Trophoblast cell (in vitro differentiated cells and primary cell): ENCODE measurements around the gene TRIM4.
"Not testable (repeated sequence)": the region's sequence is repeated elsewhere in the genome, so short reads cannot be mapped to it uniquely, and the experiment has no call there.

Experiments
- DNase-seq, 2 donors: peaks; one replicate each; pipeline ENCODE4 v3.0.0-alpha.2; 2016
- H2AFZ ChIP-seq: 2 replicates; pipeline ENCODE4 v1.6.1; 2013; ENCODE audit warnings: low read length, moderate library complexity, mild to moderate bottlenecking; ENCODE audit not compliant: insufficient read depth, poor library complexity
- H2AK5ac ChIP-seq: 2 replicates; pipeline ENCODE4 v1.6.1; 2013; ENCODE audit warnings: mild to moderate bottlenecking, low read length
- H2BK120ac ChIP-seq: 2 replicates; pipeline ENCODE4 v1.6.1; 2013; ENCODE audit warnings: low read length, mild to moderate bottlenecking, moderate library complexity; ENCODE audit not compliant: insufficient read depth, poor library complexity
- H2BK12ac ChIP-seq: 2 replicates; pipeline ENCODE4 v1.6.1; 2013; ENCODE audit warnings: mild to moderate bottlenecking, low read length, moderate library complexity
- H2BK5ac ChIP-seq: 2 replicates; pipeline ENCODE4 v1.6.1; 2013; ENCODE audit warnings: low read length, low read depth, moderate library complexity, mild to moderate bottlenecking; ENCODE audit not compliant: poor library complexity
- H3K14ac ChIP-seq: 2 replicates; pipeline ENCODE4 v1.6.1; 2013; ENCODE audit warnings: mild to moderate bottlenecking, low read length
- H3K18ac ChIP-seq: 2 replicates; pipeline ENCODE4 v1.6.1; 2013; ENCODE audit warnings: mild to moderate bottlenecking, low read length
- H3K23ac ChIP-seq: 2 replicates; pipeline ENCODE4 v1.6.1; 2013; ENCODE audit warnings: low read length
- H3K27ac ChIP-seq: 2 replicates; pipeline ENCODE4 v1.5.1; 2013; ENCODE audit warnings: low read depth, mild to moderate bottlenecking, inconsistent platforms, low read length, moderate library complexity
- H3K27me3 ChIP-seq: 2 replicates; pipeline ENCODE4 v1.6.1; 2013; ENCODE audit warnings: inconsistent platforms, mild to moderate bottlenecking, low read length, moderate library complexity; ENCODE audit not compliant: insufficient read depth
- H3K36me3 ChIP-seq, 2 experiments: 1 replicate in 1 of 2; 2 replicates in 1 of 2; pipeline ENCODE4 v1.6.1; 2013; ENCODE audit warnings: low read length in 2 of 2, mild to moderate bottlenecking in 2 of 2, moderate library complexity in 1 of 2; ENCODE audit not compliant: insufficient read depth in 2 of 2, control insufficient read depth in 1 of 2
- H3K4ac ChIP-seq: 2 replicates; pipeline ENCODE4 v1.6.1; 2013; ENCODE audit warnings: low read depth, mild to moderate bottlenecking, low read length, moderate library complexity
- H3K4me1 ChIP-seq, 2 experiments: 1 replicate in 1 of 2; 2 replicates in 1 of 2; pipeline ENCODE4 v1.6.1; 2013; ENCODE audit warnings: low read length in 2 of 2, mild to moderate bottlenecking in 2 of 2, moderate library complexity in 1 of 2; ENCODE audit not compliant: insufficient read depth in 2 of 2, control insufficient read depth in 1 of 2
- H3K4me2 ChIP-seq: 2 replicates; pipeline ENCODE4 v1.6.1; 2013; ENCODE audit warnings: inconsistent platforms, mild to moderate bottlenecking, low read length, moderate library complexity
- H3K4me3 ChIP-seq: 2 replicates; pipeline ENCODE4 v1.5.1; 2013; ENCODE audit warnings: mild to moderate bottlenecking, low read depth, low read length, inconsistent platforms
- H3K79me1 ChIP-seq: one replicate; pipeline ENCODE4 v1.6.1; 2013; ENCODE audit warnings: low read length
- H3K79me2 ChIP-seq: 2 replicates; pipeline ENCODE4 v1.6.1; 2013; ENCODE audit warnings: low read length, mild to moderate bottlenecking; ENCODE audit not compliant: control insufficient read depth, insufficient read depth, poor library complexity
- H3K9ac ChIP-seq: 2 replicates; pipeline ENCODE4 v1.6.1; 2013; ENCODE audit warnings: mild to moderate bottlenecking, low read length
- H3K9me3 ChIP-seq: 2 replicates; pipeline ENCODE4 v1.6.1; 2013; ENCODE audit warnings: low read depth, mild to moderate bottlenecking, control low read depth, inconsistent platforms, low read length; ENCODE audit not compliant: insufficient read depth
- H4K12ac ChIP-seq: 2 replicates; pipeline ENCODE4 v1.6.1; 2013; ENCODE audit warnings: low read depth, mild to moderate bottlenecking, low read length, moderate library complexity
- H4K8ac ChIP-seq: 2 replicates; pipeline ENCODE4 v1.6.1; 2013; ENCODE audit warnings: low read depth, mild to moderate bottlenecking, low read length, moderate library complexity
- H4K91ac ChIP-seq: one replicate; pipeline ENCODE4 v1.6.1; 2013; ENCODE audit warnings: low read depth, mild to moderate bottlenecking, low read length, moderate library complexity
- WGBS: extraction: QIAGEN DNeasy Blood & Tissue Kit; methylation state at CpG from one replicate; pipeline ENCODE4 v1.1.7; 2013; ENCODE audit warnings: missing lambda C conversion rate; ENCODE audit not compliant: insufficient read length, insufficient coverage; ENCODE audit errors: extremely low coverage; 5-methylcytosine and 5-hydroxymethylcytosine counted together

Gene TRIM4

DNA sequence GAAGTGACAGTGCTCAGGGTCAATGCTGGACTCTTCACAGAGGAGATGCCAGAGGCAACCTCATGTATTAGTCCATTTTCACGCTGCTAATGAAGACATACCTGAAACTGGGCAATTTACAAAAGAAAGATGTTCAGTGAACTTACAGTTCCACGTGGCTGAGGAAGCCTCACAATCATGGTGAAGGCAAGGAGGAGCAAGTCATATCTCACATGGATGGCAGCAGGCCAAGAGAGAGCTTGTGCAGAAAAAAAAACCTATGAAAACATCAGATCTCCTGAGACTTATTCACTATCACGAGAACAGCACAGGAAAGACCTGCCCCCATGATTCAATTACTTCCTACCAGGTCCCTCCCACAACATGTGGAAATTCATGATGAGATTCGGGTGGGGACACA is 15.7 kb upstream of the TRIM4 start:
- H3K27ac ChIP-seq, H3K23ac ChIP-seq, H4K12ac ChIP-seq, H3K4me3 ChIP-seq, H3K9me3 ChIP-seq, H3K27me3 ChIP-seq, H3K14ac ChIP-seq, H4K8ac ChIP-seq, H3K79me2 ChIP-seq, H3K79me1 ChIP-seq, H3K4me1 ChIP-seq, H3K4ac ChIP-seq, DNase-seq, H3K18ac ChIP-seq, H3K36me3 ChIP-seq, H2BK12ac ChIP-seq, H3K9ac ChIP-seq, H2BK120ac ChIP-seq, H2AK5ac ChIP-seq, H2BK5ac ChIP-seq, H2AFZ ChIP-seq, H4K91ac ChIP-seq, H3K4me2 ChIP-seq: not testable (repeated sequence)
- no CpG with 5 or more reads among the region's 4 CpGs for WGBS

DNA sequence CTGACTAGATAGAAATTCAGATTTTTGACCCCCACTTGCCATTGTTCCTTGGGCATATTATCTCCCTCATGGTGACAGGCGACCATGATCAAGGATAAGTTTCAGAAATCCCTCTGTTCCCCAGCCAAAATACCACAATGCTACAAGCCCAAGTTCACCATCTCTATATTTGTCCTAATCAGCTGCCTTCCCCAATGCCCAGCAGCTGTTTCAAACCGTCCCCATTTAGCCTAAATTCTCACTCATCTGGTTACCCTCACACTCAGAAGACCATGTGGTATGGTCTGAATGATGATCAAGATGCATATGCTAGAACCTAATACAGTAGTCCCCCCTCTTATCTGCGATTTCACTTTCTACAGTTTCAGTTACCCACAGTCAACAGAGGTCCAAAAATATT is 11.0 kb upstream of the TRIM4 start:
- Histone ChIP-seq H3K4me3 (no peak overlapping the region), H3K18ac (no peak overlapping the region), H4K8ac (no peak overlapping the region), H3K4ac (no peak overlapping the region), H3K4me2 (no peak overlapping the region), H2BK120ac (no peak overlapping the region), H3K27me3 (no peaks in the 10 kb centered on the region), H2BK5ac (no peak overlapping the region), H2AK5ac (no peak overlapping the region), H2AFZ (no peak overlapping the region), H3K79me1 (no peaks in the 10 kb centered on the region), H3K27ac (no peak overlapping the region), H3K36me3 (no peaks in the 10 kb centered on the region), H3K9ac (no peak overlapping the region), H3K9me3 (no peaks in the 10 kb centered on the region), H4K91ac (no peak overlapping the region), H3K79me2 (no peaks in the 10 kb centered on the region), H3K4me1 (no peaks in the 10 kb centered on the region), H4K12ac (no peak overlapping the region), H3K23ac (no peak overlapping the region), H3K14ac (no peak overlapping the region), H2BK12ac (no peak overlapping the region)
- no peak for DNase-seq
- WGBS = no CpG with 5 or more reads among the region's 3 CpGs

DNA sequence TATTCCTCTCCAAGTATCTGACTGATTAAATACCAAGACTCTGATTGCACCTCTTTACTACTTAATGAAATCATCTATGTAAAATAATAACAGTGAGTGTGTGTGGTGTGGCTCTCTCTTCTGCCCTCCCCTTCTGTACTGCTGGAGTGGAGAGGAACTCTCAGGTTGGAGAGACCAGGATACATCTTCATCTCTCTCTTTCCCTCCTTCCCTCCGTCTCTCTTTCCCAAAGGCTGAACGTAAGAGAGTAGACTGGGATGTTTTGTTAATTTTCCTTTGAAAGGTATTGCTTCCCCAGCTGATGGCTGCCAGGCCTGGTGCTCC is 10.4 kb upstream of the TRIM4 start:
- no peak overlapping the region for H2AK5ac ChIP-seq
- H2BK120ac ChIP-seq = no peak overlapping the region
- H3K27ac ChIP-seq = no peak overlapping the region
- H4K12ac ChIP-seq = no peak overlapping the region
- no peak overlapping the region for H3K4me2 ChIP-seq
- H3K9me3 ChIP-seq = no peaks in the 10 kb centered on the region
- no peak overlapping the region for H3K14ac ChIP-seq
- H3K18ac ChIP-seq = no peak overlapping the region
- H2AFZ ChIP-seq = no peak overlapping the region
- H3K9ac ChIP-seq = no peak overlapping the region
- no peaks in the 10 kb centered on the region for H3K27me3 ChIP-seq
- H3K79me1 ChIP-seq = no peaks in the 10 kb centered on the region
- no peak overlapping the region for H3K4me3 ChIP-seq
- no peak overlapping the region for H2BK5ac ChIP-seq
- no peak overlapping the region for H2BK12ac ChIP-seq
- H3K4me1 ChIP-seq = no peaks in the 10 kb centered on the region
- H3K4ac ChIP-seq = no peak overlapping the region
- H3K36me3 ChIP-seq = no peaks in the 10 kb centered on the region
- H4K8ac ChIP-seq = no peak overlapping the region
- no peaks in the 10 kb centered on the region for H3K79me2 ChIP-seq
- WGBS = no CpG with 5 or more reads among the region's 2 CpGs
- H3K23ac ChIP-seq = no peak overlapping the region
- DNase-seq = no peak
- H4K91ac ChIP-seq = no peak overlapping the region

DNA sequence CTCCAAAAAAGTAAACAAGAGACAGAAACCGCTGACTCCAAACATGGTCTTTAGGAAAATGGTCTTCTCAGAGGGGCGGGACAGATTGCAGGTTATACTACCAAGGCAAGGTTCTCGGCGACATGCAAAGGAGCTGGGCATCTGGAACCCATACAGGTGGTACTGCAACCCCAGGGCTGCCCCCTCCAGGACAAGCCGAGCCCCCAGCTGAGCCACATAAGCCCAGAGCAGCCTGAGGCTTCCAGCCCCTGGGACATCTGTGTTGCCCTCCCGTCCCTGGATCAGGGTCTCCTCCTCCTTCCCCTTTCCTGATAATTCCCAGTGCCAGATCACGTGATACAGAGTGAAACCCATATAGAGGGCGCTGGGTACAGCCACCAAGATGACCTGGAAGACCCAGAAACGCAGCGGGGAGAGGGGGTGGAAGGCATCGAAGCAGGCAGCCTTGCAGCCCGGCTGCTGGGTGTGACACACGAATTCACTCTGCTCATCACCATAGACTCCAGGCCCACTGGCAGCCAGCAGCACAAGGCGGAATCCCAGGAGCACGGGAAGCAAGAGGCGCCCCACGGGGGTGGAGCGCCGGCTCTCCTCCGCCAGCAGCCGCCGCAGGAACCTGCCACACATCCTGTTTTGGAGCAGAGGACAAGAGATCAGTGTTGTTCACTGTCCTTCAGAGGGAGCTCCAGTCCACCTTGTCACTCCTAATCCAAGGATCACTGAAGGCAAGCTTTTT is 9.8 kb upstream of the TRIM4 start, which contains the start of gene GJC3:
GJC3 (minus strand) TSS at position 627 of the 736 bp plus-strand sequence; CDS start at position 627, 0 bp downstream.
- peak within 1 kb of the TSS; percentile 35 for H3K4me2 ChIP-seq
- H3K14ac ChIP-seq = no peak within 1 kb of the TSS
- H3K4ac ChIP-seq = no peak within 1 kb of the TSS
- H2AK5ac ChIP-seq = no peak within 1 kb of the TSS
- no peak within 1 kb of the TSS for H4K8ac ChIP-seq
- H2BK12ac ChIP-seq = no peak within 1 kb of the TSS
- H3K79me1 ChIP-seq = no peaks in the 10 kb centered on the region
- no peaks in the 10 kb centered on the region for H3K4me1 ChIP-seq
- no peak within 1 kb of the TSS for H2BK120ac ChIP-seq
- no peaks in the 10 kb centered on the region for H3K27me3 ChIP-seq
- no peak within 1 kb of the TSS for H4K91ac ChIP-seq
- no peak within 1 kb of the TSS for H3K18ac ChIP-seq
- H3K79me2 ChIP-seq = no peaks in the 10 kb centered on the region
- no peaks in the 10 kb centered on the region for H3K36me3 ChIP-seq
- WGBS = no CpG with 5 or more reads among the region's 22 CpGs
- H3K4me3 ChIP-seq = no peak within 1 kb of the TSS
- H4K12ac ChIP-seq = no peak within 1 kb of the TSS
- no peaks in the 10 kb centered on the region for H3K9me3 ChIP-seq
- H2BK5ac ChIP-seq = no peak within 1 kb of the TSS
- DNase-seq = peak in 1 of 2 donors; percentile 32
- H3K9ac ChIP-seq = no peak within 1 kb of the TSS
- H3K27ac ChIP-seq = no peak within 1 kb of the TSS
- no peak within 1 kb of the TSS for H3K23ac ChIP-seq
- no peak within 1 kb of the TSS for H2AFZ ChIP-seq
